H1 (cell line): ENCODE data around the gene LCNL1. TPM values are rescaled to one million over a fixed set of nuclear protein-coding genes. Genes with fewer than 3 reads are reported as not detected.

Experiments
- CTCF ChIA-PET: fragments of 300-600 bp; sonication (Branson Sonifier 250); formaldehyde crosslinking; loops from one replicate; lab custom pipeline; 2021; ENCODE audit not compliant: partially characterized antibody; lab: Charles Lee
- POLR2A ChIA-PET: fragments of 300-600 bp; sonication (Branson Sonifier 250); formaldehyde crosslinking; loops from one replicate; lab custom pipeline; 2021; ENCODE audit warnings: inconsistent platforms; ENCODE audit not compliant: partially characterized antibody; lab: Charles Lee
- DNase-seq, 2 experiments: peaks; one replicate each; pipeline versions ENCODE4 v3.0.0 to v3.0.0-alpha.2; 2010 to 2022; ENCODE audit warnings: low spot score in 2 of 2, low read depth in 1 of 2, mixed read lengths in 1 of 2
- FAIRE-seq: peaks from 2 replicates; lab custom pipeline; 2011; peaks lifted over from hg19 to GRCh38; lab: Jason Lieb, UNC
- H2AFZ ChIP-seq: 2 replicates; pipeline ENCODE4 v1.8.1; 2012; ENCODE audit warnings: low read length, inconsistent platforms
- H2AK5ac ChIP-seq: 2 replicates; pipeline ENCODE4 v1.6.1; 2013; ENCODE audit warnings: low read depth, low read length
- H2BK120ac ChIP-seq: replicated peaks from 2 replicates; pipeline ENCODE3; 2013; ENCODE audit warnings: low read depth, low read length, inconsistent platforms
- H2BK12ac ChIP-seq: 2 replicates; pipeline ENCODE4 v1.6.1; 2013; ENCODE audit warnings: low read depth, low read length
- H2BK15ac ChIP-seq: 2 replicates; pipeline ENCODE4 v1.6.1; 2013; ENCODE audit warnings: low read length
- H2BK20ac ChIP-seq: 2 replicates; pipeline ENCODE4 v1.6.1; 2013; ENCODE audit warnings: low read length
- H2BK5ac ChIP-seq: 2 replicates; pipeline ENCODE4 v1.6.1; 2013; ENCODE audit warnings: low read depth, low read length
- H3K14ac ChIP-seq: 2 replicates; pipeline ENCODE4 v1.6.1; 2013; ENCODE audit warnings: inconsistent platforms; ENCODE audit not compliant: insufficient read length
- H3K18ac ChIP-seq: 2 replicates; pipeline ENCODE4 v1.6.1; 2013; ENCODE audit warnings: low read length; ENCODE audit errors: extremely low read depth
- H3K23ac ChIP-seq: 2 replicates; pipeline ENCODE4 v1.6.1; 2013; ENCODE audit warnings: inconsistent platforms; ENCODE audit not compliant: insufficient read length
- H3K23me2 ChIP-seq: 2 replicates; pipeline ENCODE4 v1.6.1; 2013; ENCODE audit warnings: low read depth, low read length
- H3K27ac ChIP-seq: 2 replicates; pipeline ENCODE4 v1.6.1; 2011; ENCODE audit warnings: low read depth, low read length, inconsistent platforms
- H3K27me3 ChIP-seq, 4 experiments: replicated peaks in 1 of 4; 1 replicate in 1 of 4; 2 replicates in 3 of 4; pipeline versions ENCODE4 v1.6.1 to v1.8.1; 2011 to 2013; ENCODE audit warnings: low read length in 3 of 4, mild to moderate bottlenecking in 3 of 4, inconsistent platforms in 2 of 4, mixed read lengths in 2 of 4, moderate library complexity in 1 of 4; ENCODE audit not compliant: control insufficient read depth in 3 of 4, insufficient read depth in 3 of 4; ENCODE audit errors: extremely low read depth in 1 of 4
- H3K36me3 ChIP-seq, 4 experiments: 2 replicates each; pipeline versions ENCODE4 v1.6.1 to v1.8.1; 2011 to 2013; ENCODE audit warnings: mild to moderate bottlenecking in 4 of 4, low read length in 3 of 4, moderate library complexity in 2 of 4, control low read depth in 1 of 4, inconsistent platforms in 1 of 4; ENCODE audit not compliant: insufficient read depth in 4 of 4, control insufficient read depth in 2 of 4
- H3K4ac ChIP-seq: replicated peaks from 2 replicates; pipeline ENCODE3; 2013; ENCODE audit warnings: low read length, low read depth, mixed read lengths, inconsistent platforms; ENCODE audit not compliant: insufficient read length
- H3K4me1 ChIP-seq, 4 experiments: replicated peaks in 1 of 4; 1 replicate in 1 of 4; 2 replicates in 3 of 4; pipeline versions ENCODE4 v1.6.1 to v1.8.1; 2011 to 2013; ENCODE audit warnings: low read length in 3 of 4, inconsistent platforms in 2 of 4, mixed read lengths in 1 of 4; ENCODE audit not compliant: insufficient read depth in 4 of 4, control insufficient read depth in 3 of 4
- H3K4me2 ChIP-seq, 2 experiments: 2 replicates each; pipeline versions ENCODE4 v1.6.1 to v1.8.1; 2011 to 2013; ENCODE audit warnings: low read depth in 2 of 2, low read length in 2 of 2, control low read depth in 1 of 2, inconsistent platforms in 1 of 2, mild to moderate bottlenecking in 1 of 2; ENCODE audit not compliant: insufficient read depth in 1 of 2
- H3K4me3 ChIP-seq, 4 experiments: fragments of 200-600, 300-600 bp in 1 of 4; sonication (generic), shearing (Covaris generic), sonication (Bioruptor Twin) in 1 of 4; 2 replicates each; pipeline versions ENCODE4 v1.5.1 to v1.8.1; 2011 to 2016; ENCODE audit warnings: low read length in 4 of 4, low read depth in 3 of 4, control low read depth in 2 of 4, inconsistent platforms in 2 of 4, mild to moderate bottlenecking in 2 of 4, mixed read lengths in 1 of 4, moderate library complexity in 1 of 4; ENCODE audit not compliant: insufficient read depth in 2 of 4; ENCODE audit errors: extremely low read depth in 1 of 4
- H3K56ac ChIP-seq: replicated peaks from 2 replicates; pipeline ENCODE3; 2013; ENCODE audit warnings: low read depth, mild to moderate bottlenecking, mixed read lengths, low read length, inconsistent platforms; ENCODE audit not compliant: insufficient read length
- H3K79me1 ChIP-seq: 2 replicates; pipeline ENCODE4 v1.6.1; 2013; ENCODE audit warnings: low read depth, low read length, control low read depth
- H3K79me2 ChIP-seq, 2 experiments: 2 replicates each; pipeline versions ENCODE4 v1.6.1 to v1.8.1; 2012 to 2013; ENCODE audit warnings: low read length in 2 of 2, mild to moderate bottlenecking in 2 of 2, inconsistent platforms in 1 of 2; ENCODE audit not compliant: insufficient read depth in 2 of 2, control insufficient read depth in 1 of 2
- H3K9ac ChIP-seq, 4 experiments: replicated peaks in 1 of 4; 1 replicate in 1 of 4; 2 replicates in 3 of 4; pipeline versions ENCODE4 v1.6.1 to v1.8.1; 2011 to 2013; ENCODE audit warnings: low read depth in 3 of 4, low read length in 3 of 4, control low read depth in 2 of 4, mild to moderate bottlenecking in 2 of 4, moderate library complexity in 2 of 4, inconsistent platforms in 1 of 4; ENCODE audit errors: extremely low read depth in 1 of 4
- H3K9me3 ChIP-seq, 2 experiments: 2 replicates each; pipeline versions ENCODE4 v1.6.1 to v1.8.1; 2012 to 2013; ENCODE audit warnings: mild to moderate bottlenecking in 2 of 2, moderate library complexity in 2 of 2, control low read depth in 1 of 2, inconsistent platforms in 1 of 2, low read depth in 1 of 2, low read length in 1 of 2, mixed read lengths in 1 of 2; ENCODE audit not compliant: insufficient read depth in 2 of 2
- H4K20me1 ChIP-seq, 2 experiments: replicated peaks in 1 of 2; 2 replicates each; pipeline versions ENCODE3 to v1.8.1; 2011 to 2013; ENCODE audit warnings: inconsistent platforms in 2 of 2, low read length in 2 of 2, mild to moderate bottlenecking in 1 of 2; ENCODE audit not compliant: insufficient read depth in 2 of 2, control insufficient read depth in 1 of 2
- H4K5ac ChIP-seq: 2 replicates; pipeline ENCODE4 v1.6.1; 2013; ENCODE audit warnings: low read length, low read depth, mixed read lengths, inconsistent platforms; ENCODE audit not compliant: insufficient read length
- H4K8ac ChIP-seq: 2 replicates; pipeline ENCODE4 v1.8.0; 2013; ENCODE audit warnings: mild to moderate bottlenecking, moderate library complexity, low read length, inconsistent platforms; ENCODE audit not compliant: insufficient read depth; ENCODE audit errors: extremely low read depth
- H4K91ac ChIP-seq: replicated peaks from 2 replicates; pipeline ENCODE3; 2013; ENCODE audit warnings: low read length, mixed read lengths, inconsistent platforms; ENCODE audit not compliant: insufficient read length
- BRCA1 ChIP-seq: IDR thresholded peaks from 2 replicates; pipeline ENCODE4 v1.6.1; 2012; ENCODE audit warnings: low read depth, low read length, improper control_type of control experiment
- CBX8 ChIP-seq: fragments of 300-800, 300-1000 bp; sonication (generic); IDR thresholded peaks from 2 replicates; pipeline ENCODE4 v1.7.1; 2016; ENCODE audit warnings: low read depth, low read length, borderline replicate concordance
- MAFK ChIP-seq: IDR thresholded peaks from 2 replicates; pipeline ENCODE4 v1.6.1; 2012; ENCODE audit warnings: low read depth, mild to moderate bottlenecking, improper control_type of control experiment, low read length
- NRF1 ChIP-seq: IDR thresholded peaks from 2 replicates; pipeline ENCODE4 v1.6.1; 2011; ENCODE audit warnings: mild to moderate bottlenecking, low read depth, low read length, improper control_type of control experiment
- PHF8 ChIP-seq: fragments of 200-600 bp; sonication (generic); conservative IDR thresholded peaks from 2 replicates; pipeline ENCODE4 v1.7.1; 2012; ENCODE audit warnings: low read depth, mild to moderate bottlenecking, inconsistent platforms, low read length, moderate library complexity
- POU5F1 ChIP-seq: IDR thresholded peaks from 2 replicates; pipeline ENCODE4 v1.6.1; 2011; ENCODE audit warnings: low read depth, mild to moderate bottlenecking, low read length, moderate library complexity
- RAD21 ChIP-seq, 2 experiments: IDR thresholded peaks in 1 of 2; conservative IDR thresholded peaks in 1 of 2; 2 replicates each; pipeline ENCODE4 v1.6.1; 2011; ENCODE audit warnings: low read depth in 2 of 2, low read length in 2 of 2, improper control_type of control experiment in 1 of 2, inconsistent platforms in 1 of 2, mild to moderate bottlenecking in 1 of 2, moderate library complexity in 1 of 2
- RBBP5 ChIP-seq: IDR thresholded peaks from 2 replicates; pipeline ENCODE4 v1.7.1; 2012; ENCODE audit warnings: low read depth, mild to moderate bottlenecking, inconsistent platforms, low read length, moderate library complexity, borderline replicate concordance
- SIN3A ChIP-seq, 2 experiments: IDR thresholded peaks in 1 of 2; conservative IDR thresholded peaks in 1 of 2; 2 replicates each; pipeline ENCODE4 v1.6.1; 2011 to 2012; ENCODE audit warnings: low read length in 2 of 2, improper control_type of control experiment in 1 of 2, low read depth in 1 of 2, mild to moderate bottlenecking in 1 of 2
- SP2 ChIP-seq: IDR thresholded peaks from 2 replicates; pipeline ENCODE4 v1.6.1; 2012; ENCODE audit warnings: mild to moderate bottlenecking, low read length, inconsistent platforms
- SRF ChIP-seq: IDR thresholded peaks from 2 replicates; pipeline ENCODE4 v1.6.1; 2011; ENCODE audit warnings: mild to moderate bottlenecking, low read depth, low read length, moderate library complexity
- TAF1 ChIP-seq: IDR thresholded peaks from 2 replicates; pipeline ENCODE4 v1.6.1; 2011; ENCODE audit warnings: mild to moderate bottlenecking, low read depth, low read length
- TBP ChIP-seq: IDR thresholded peaks from 2 replicates; pipeline ENCODE4 v1.6.1; 2011; ENCODE audit warnings: low read depth, low read length, improper control_type of control experiment
- whole genome bisulfite sequencing, 2 experiments: shearing (Covaris generic) in 1 of 2; methylation state at CpG; one replicate each; pipeline versions ENCODE4 v1.1.6 to v1.1.7; 2013 to 2015; ENCODE audit warnings: low lambda C conversion rate in 2 of 2, mixed read lengths in 2 of 2, inconsistent platforms in 1 of 2, low coverage in 1 of 2, missing lambda C conversion rate in 1 of 2; ENCODE audit not compliant: insufficient replicate concordance in 2 of 2, insufficient coverage in 1 of 2, insufficient read length in 1 of 2; ENCODE audit errors: extremely low coverage in 1 of 2, missing lambda C conversion rate in 1 of 2; 5-methylcytosine and 5-hydroxymethylcytosine counted together
- polyA plus RNA-seq, 7 experiments: library from polyadenylated mRNA; depleted of rRNA in 3 of 7; stranded (reverse) in 5 of 7; unstranded in 2 of 7; fragments of >200 nt in 5 of 7; fragments of 200-250 nt in 2 of 7; gene quantifications; 1 replicate in 5 of 7; 2 replicates in 1 of 7; 4 replicates in 1 of 7; pipeline versions ENCODE4 v1.2.1 to v1.2.3, GENCODE V29; 2011 to 2013; ENCODE audit warnings: missing spikeins in 2 of 7, mixed read lengths in 2 of 7
- total RNA-seq: library from RNA; stranded (reverse); fragmentation: NEBNext Ultra II Directional; extraction: Animal tissue kit (Norgen Biotek cat#: 25700); gene quantifications from 2 replicates; pipeline ENCODE4 v1.2.1, GENCODE V29; 2021

The LCNL1 gene
- total and polyA plus RNA-seq, 2 of the 8 experiments (the other 6 are each of a cell fraction or from before 2014, with no cell fraction given) = 0.11 TPM; not detected in 1

- H3K56ac ChIP-seq = no peak overlapping the region
- H3K23me2 ChIP-seq = no peaks in the 10 kb centered on the region
- H3K14ac ChIP-seq = no peak overlapping the region
- H4K91ac ChIP-seq = peak overlapping the region; percentile 85
- H4K5ac ChIP-seq = no peak overlapping the region
- POLR2A ChIA-PET = interaction anchor here (1.5 kb wide), 1 partner anchor 25 kb away, joined by 3 read pairs; no protein-coding TSS in a partner anchor
- CTCF ChIA-PET = interaction anchor here (0.6 to 5.6 kb wide), 7 partner anchors 10 to 129 kb away, joined by 3 to 32 read pairs (median 5); partner anchors contain the start of genes LCN12 and PTGDS
- no peak overlapping the region for H2AFZ ChIP-seq
- H3K23ac ChIP-seq = no peak overlapping the region
- no peak overlapping the region for H3K4me3 ChIP-seq
- no peak overlapping the region for H3K4ac ChIP-seq
- H3K9ac ChIP-seq = 0 out of 7 replicates have a peak overlapping the region, but pooled peaks of 1 of the 4 experiments have one; percentile 41
- no peaks in the 10 kb centered on the region for H3K9me3 ChIP-seq
- no peak for FAIRE-seq
- 90% methylated on average over 11 of the region's 11 CpGs; no CpG with 5 or more reads in 1 of the 2 experiments for WGBS, 2 experiments
- no peak overlapping the region for H3K27ac ChIP-seq
- no peak overlapping the region for H2AK5ac ChIP-seq
- H3K79me2 ChIP-seq = no peaks in the 10 kb centered on the region
- H2BK5ac ChIP-seq = no peak overlapping the region; the same call in 1 of the 2 replicates
- H3K27me3 ChIP-seq = no peaks in the 10 kb centered on the region
- H2BK120ac ChIP-seq = no peak overlapping the region
- no peaks in the 10 kb centered on the region for H3K36me3 ChIP-seq
- H4K8ac ChIP-seq = no peak overlapping the region
- no peak overlapping the region for H2BK20ac ChIP-seq
- no peaks in the 10 kb centered on the region; the same call in 1 of the 2 replicates for H3K79me1 ChIP-seq
- no peaks in the 10 kb centered on the region for H4K20me1 ChIP-seq
- peaks cover 0 to 9% (median 5%) of the 10 kb centered on the region in 4 experiments; a peak in 5 of 7 replicates for H3K4me1 ChIP-seq
- no peak overlapping the region for H2BK12ac ChIP-seq
- H3K18ac ChIP-seq = no peak overlapping the region
- no peak overlapping the region for H3K4me2 ChIP-seq
- H2BK15ac ChIP-seq = no peak overlapping the region
- DNase-seq = no peak
- TF ChIP-seq NRF1 = no peak
- TF ChIP-seq BRCA1 = no peak
- no peak for TF ChIP-seq CBX8
- no peak for TF ChIP-seq RBBP5
- TF ChIP-seq POU5F1 = no peak
- TF ChIP-seq TAF1 = no peak
- no peak for TF ChIP-seq RAD21 (IDR thresholded peaks at IDR 0.05 in 1 of 2, conservative IDR thresholded peaks at IDR 0.05 in 1 of 2; ENCODE audit: low read depth in 2 of 2, low read length in 2 of 2)
- no peak for TF ChIP-seq TBP
- no peak for TF ChIP-seq SIN3A (conservative IDR thresholded peaks at IDR 0.05 in 1 of 2, IDR thresholded peaks at IDR 0.05 in 1 of 2; ENCODE audit: low read depth in 1 of 2, low read length in 2 of 2)
- TF ChIP-seq PHF8 = no peak
- no peak for TF ChIP-seq SRF
- TF ChIP-seq SP2 = no peak
- no peak for TF ChIP-seq MAFK
These were observed 20.0 kb upstream of the LCNL1 start for GRCh38 chr9:136962701-136963248.
